ENCODE data around the gene PPP1R12B. TPM values are rescaled to one million over a fixed set of nuclear protein-coding genes. Genes with fewer than 3 reads are reported as not detected.
"Not testable (repeated sequence)": the region's sequence is repeated elsewhere in the genome, so short reads cannot be mapped to it uniquely, and the experiment has no call there.

Gene PPP1R12B
- total and polyA plus RNA-seq, 2 donors (not counting 1 experiment from before 2014, with no cell fraction given) = 13.4 to 21.7 TPM

DNA sequence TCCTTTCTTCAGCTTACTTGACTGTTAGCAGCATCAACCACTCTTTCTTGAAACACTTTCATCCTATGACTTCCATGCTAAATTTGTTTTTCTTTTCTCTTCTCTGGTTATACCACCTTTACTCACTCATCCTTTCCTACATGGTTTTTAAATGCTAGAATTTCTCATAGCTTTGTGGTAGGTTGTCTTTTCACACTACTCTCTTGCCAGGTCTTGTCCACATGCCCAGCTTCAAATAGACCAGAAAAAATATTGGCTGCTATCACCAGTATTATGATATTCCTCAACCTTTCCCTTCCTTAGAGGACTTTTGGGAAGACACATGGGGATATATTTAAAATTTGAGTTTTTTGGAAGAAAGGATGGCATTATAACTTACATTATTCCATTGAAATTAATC is 48.8 kb downstream of the PPP1R12B start:
- Histone ChIP-seq H3K9ac (ENCODE audit: insufficient read depth, low read length) (no peak overlapping the region), H3K4me3 (replicated peaks in 1 of 4; ENCODE audit: control extremely low read depth in 1 of 4, insufficient read depth in 1 of 4, low read depth in 3 of 4, low read length in 4 of 4) (no peak overlapping the region), H3K79me2 (ENCODE audit: control insufficient read depth, insufficient read depth, low read length) (no peaks in the 10 kb centered on the region), H3K9me3 (ENCODE audit: control insufficient read depth, insufficient read depth, low read depth, low read length) (no peaks in the 10 kb centered on the region), H3K27ac (ENCODE audit: insufficient read depth, low read length) (no peak overlapping the region), H4K20me1 (ENCODE audit: control insufficient read depth, extremely low read depth, insufficient read depth, low read length) (no peaks in the 10 kb centered on the region), H3K4me2 (ENCODE audit: extremely low read depth, insufficient read depth, low read length) (no peak overlapping the region), H3K36me3 (ENCODE audit: control insufficient read depth, insufficient read depth, low read length) (no peaks in the 10 kb centered on the region), H2AFZ (ENCODE audit: low read length) (no peak overlapping the region), H3K4me1 (ENCODE audit: control insufficient read depth, extremely low read depth, insufficient read depth, low read length) (no peaks in the 10 kb centered on the region), H3K27me3 (ENCODE audit: control insufficient read depth, insufficient read depth, low read length) (no peaks in the 10 kb centered on the region)
- TF ChIP-seq, protein P1, sequence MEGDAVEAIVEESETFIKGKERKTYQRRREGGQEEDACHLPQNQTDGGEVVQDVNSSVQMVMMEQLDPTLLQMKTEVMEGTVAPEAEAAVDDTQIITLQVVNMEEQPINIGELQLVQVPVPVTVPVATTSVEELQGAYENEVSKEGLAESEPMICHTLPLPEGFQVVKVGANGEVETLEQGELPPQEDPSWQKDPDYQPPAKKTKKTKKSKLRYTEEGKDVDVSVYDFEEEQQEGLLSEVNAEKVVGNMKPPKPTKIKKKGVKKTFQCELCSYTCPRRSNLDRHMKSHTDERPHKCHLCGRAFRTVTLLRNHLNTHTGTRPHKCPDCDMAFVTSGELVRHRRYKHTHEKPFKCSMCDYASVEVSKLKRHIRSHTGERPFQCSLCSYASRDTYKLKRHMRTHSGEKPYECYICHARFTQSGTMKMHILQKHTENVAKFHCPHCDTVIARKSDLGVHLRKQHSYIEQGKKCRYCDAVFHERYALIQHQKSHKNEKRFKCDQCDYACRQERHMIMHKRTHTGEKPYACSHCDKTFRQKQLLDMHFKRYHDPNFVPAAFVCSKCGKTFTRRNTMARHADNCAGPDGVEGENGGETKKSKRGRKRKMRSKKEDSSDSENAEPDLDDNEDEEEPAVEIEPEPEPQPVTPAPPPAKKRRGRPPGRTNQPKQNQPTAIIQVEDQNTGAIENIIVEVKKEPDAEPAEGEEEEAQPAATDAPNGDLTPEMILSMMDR (conservative IDR thresholded peaks at IDR 0.05 in 1 of 2, IDR thresholded peaks at IDR 0.05 in 1 of 2; ENCODE audit: low read depth in 1 of 2, low read length in 2 of 2) = no peak
- TF ChIP-seq EZH2 (IDR thresholded peaks at IDR 0.05; ENCODE audit: low read length, missing control alignments) = no peak
- DNase-seq (ENCODE audit: low read depth in 2 of 2) = no peak

DNA sequence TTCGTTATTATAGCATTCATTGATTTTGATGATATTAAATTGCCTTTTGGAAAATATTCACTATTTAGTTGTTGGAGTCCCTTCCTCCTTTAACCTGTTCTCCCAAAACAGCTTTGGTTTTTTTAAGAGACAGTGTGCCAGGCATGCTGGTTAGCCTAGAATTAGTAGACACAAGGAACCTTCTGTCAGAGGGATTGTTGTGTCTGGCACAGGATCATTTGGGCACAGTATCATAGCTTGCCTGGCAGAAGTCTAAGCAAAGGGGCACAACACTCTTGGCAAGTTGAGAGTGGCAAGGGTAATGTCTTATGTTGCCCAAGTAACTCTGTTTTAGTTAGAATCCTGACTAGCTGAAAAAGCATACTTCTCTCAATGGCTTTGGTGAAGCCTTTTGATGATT is 49.9 kb downstream of the PPP1R12B start:
- H3K4me2 ChIP-seq (ENCODE audit: extremely low read depth, insufficient read depth, low read length); H3K36me3 ChIP-seq (ENCODE audit: control insufficient read depth, insufficient read depth, low read length); H3K9ac ChIP-seq (ENCODE audit: insufficient read depth, low read length); H3K4me1 ChIP-seq (ENCODE audit: control insufficient read depth, extremely low read depth, insufficient read depth, low read length); H3K27ac ChIP-seq (ENCODE audit: insufficient read depth, low read length); H2AFZ ChIP-seq (ENCODE audit: low read length); DNase-seq (ENCODE audit: low read depth in 2 of 2); H4K20me1 ChIP-seq (ENCODE audit: control insufficient read depth, extremely low read depth, insufficient read depth, low read length); H3K9me3 ChIP-seq (ENCODE audit: control insufficient read depth, insufficient read depth, low read depth, low read length); H3K79me2 ChIP-seq (ENCODE audit: control insufficient read depth, insufficient read depth, low read length); H3K27me3 ChIP-seq (ENCODE audit: control insufficient read depth, insufficient read depth, low read length); H3K4me3 ChIP-seq (replicated peaks in 1 of 4; ENCODE audit: control extremely low read depth in 1 of 4, insufficient read depth in 1 of 4, low read depth in 3 of 4, low read length in 4 of 4): not testable (repeated sequence)

DNA sequence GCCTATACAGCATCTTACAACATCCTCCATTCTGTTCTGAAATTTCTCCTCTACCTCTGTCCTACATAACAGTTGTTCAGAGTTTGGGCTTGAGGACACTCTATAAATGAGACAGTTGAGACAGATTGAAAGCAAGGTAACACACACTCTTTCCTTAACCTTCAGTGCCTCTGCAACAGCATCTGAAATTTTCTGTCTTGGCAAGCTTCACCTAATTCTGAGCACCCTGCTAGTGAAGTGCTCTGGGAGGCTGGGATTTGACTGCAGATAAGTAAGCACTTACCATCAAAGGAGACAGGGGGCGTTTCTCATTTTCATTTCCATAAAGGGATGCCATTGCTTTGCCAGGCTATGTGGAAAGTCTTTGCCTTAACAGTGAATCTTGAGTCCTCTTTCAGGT is 53.3 kb downstream of the PPP1R12B start:
- not testable (repeated sequence) for H3K4me2 ChIP-seq (ENCODE audit: extremely low read depth, insufficient read depth, low read length); H2AFZ ChIP-seq (ENCODE audit: low read length); H3K27me3 ChIP-seq (ENCODE audit: control insufficient read depth, insufficient read depth, low read length); H3K36me3 ChIP-seq (ENCODE audit: control insufficient read depth, insufficient read depth, low read length); H3K9me3 ChIP-seq (ENCODE audit: control insufficient read depth, insufficient read depth, low read depth, low read length); H3K4me3 ChIP-seq (replicated peaks in 1 of 4; ENCODE audit: control extremely low read depth in 1 of 4, insufficient read depth in 1 of 4, low read depth in 3 of 4, low read length in 4 of 4); H4K20me1 ChIP-seq (ENCODE audit: control insufficient read depth, extremely low read depth, insufficient read depth, low read length); H3K27ac ChIP-seq (ENCODE audit: insufficient read depth, low read length); H3K79me2 ChIP-seq (ENCODE audit: control insufficient read depth, insufficient read depth, low read length); H3K9ac ChIP-seq (ENCODE audit: insufficient read depth, low read length); DNase-seq (ENCODE audit: low read depth in 2 of 2); H3K4me1 ChIP-seq (ENCODE audit: control insufficient read depth, extremely low read depth, insufficient read depth, low read length)

DNA sequence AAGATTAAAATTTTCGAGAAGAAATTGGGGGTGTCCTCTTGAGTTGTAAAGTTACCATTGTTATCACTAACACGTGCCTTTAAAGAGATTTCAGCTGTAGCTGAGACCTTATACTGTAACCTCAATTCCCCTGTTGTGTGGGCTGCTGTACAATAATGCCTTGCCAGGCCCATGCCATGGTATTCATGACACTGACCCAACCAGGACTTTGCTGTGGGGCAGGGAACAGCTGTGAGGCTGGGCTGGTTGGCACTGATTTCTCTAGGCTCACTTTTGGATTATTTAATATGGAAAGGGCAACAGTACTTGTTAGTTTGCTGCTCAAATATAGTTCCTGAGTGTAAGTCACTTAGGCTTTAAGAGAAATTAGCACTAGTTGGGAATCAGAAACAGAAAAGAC is 54.9 kb downstream of the PPP1R12B start:
- H3K4me1 ChIP-seq (ENCODE audit: control insufficient read depth, extremely low read depth, insufficient read depth, low read length); H3K79me2 ChIP-seq (ENCODE audit: control insufficient read depth, insufficient read depth, low read length); H3K36me3 ChIP-seq (ENCODE audit: control insufficient read depth, insufficient read depth, low read length); H3K9me3 ChIP-seq (ENCODE audit: control insufficient read depth, insufficient read depth, low read depth, low read length); H3K4me3 ChIP-seq (replicated peaks in 1 of 4; ENCODE audit: control extremely low read depth in 1 of 4, insufficient read depth in 1 of 4, low read depth in 3 of 4, low read length in 4 of 4); H3K9ac ChIP-seq (ENCODE audit: insufficient read depth, low read length); DNase-seq (ENCODE audit: low read depth in 2 of 2); H3K4me2 ChIP-seq (ENCODE audit: extremely low read depth, insufficient read depth, low read length); H3K27ac ChIP-seq (ENCODE audit: insufficient read depth, low read length); H4K20me1 ChIP-seq (ENCODE audit: control insufficient read depth, extremely low read depth, insufficient read depth, low read length); H2AFZ ChIP-seq (ENCODE audit: low read length); H3K27me3 ChIP-seq (ENCODE audit: control insufficient read depth, insufficient read depth, low read length): not testable (repeated sequence)
